HepG2 (cell line): ENCODE measurements around the gene COL4A2. TPM values are rescaled to one million over a fixed set of nuclear protein-coding genes. Genes with fewer than 3 reads are reported as not detected.

Experiments used
- ATAC-seq: fragments of 200-7000 bp; cut with Tn5 transposase; 3 replicates; pipeline ENCODE4 v1.9.1; 2020; ENCODE audit warnings: mild to moderate bottlenecking, moderate library complexity
- BruUV-seq: library from RNA; stranded (reverse); fragments of 400-500 nt; replicated peaks from 2 replicates; lab custom pipeline; 2021; lab: Mats Ljungman, UMichigan
- CTCF ChIA-PET: fragments of 300-600 bp; formaldehyde crosslinking; extraction: SDS; loops from one replicate; lab custom pipeline; 2021; ENCODE audit warnings: low total read pairs, inconsistent platforms, low intra/inter-chr PET ratio; lab: Yijun Ruan, JAX
- POLR2A ChIA-PET: fragments of 350-600 bp; sonication (Branson Sonifier 250); formaldehyde crosslinking; loops from one replicate; lab custom pipeline; 2020; ENCODE audit warnings: antibody characterized with exemption, inconsistent platforms; lab: Yijun Ruan, JAX
- DNase-seq: peaks from one replicate; pipeline ENCODE4 v3.0.0-alpha.2; 2015; ENCODE audit warnings: low spot score
- FAIRE-seq: peaks from 3 replicates; lab custom pipeline; 2011; peaks lifted over from hg19 to GRCh38; lab: Jason Lieb, UNC
- H2AFZ ChIP-seq: one replicate; pipeline ENCODE4 v1.6.1; 2011; ENCODE audit warnings: low read length, inconsistent platforms
- H3K27ac ChIP-seq: fragments of 300-600 bp; 3 replicates; pipeline ENCODE4 v1.8.0; 2011; ENCODE audit warnings: mixed run types, mild to moderate bottlenecking, mixed read lengths, low read length, inconsistent platforms; ENCODE audit not compliant: insufficient read depth; ENCODE audit errors: extremely low read length
- H3K27me3 ChIP-seq, 2 experiments: fragments of 200-600 bp in 1 of 2; 2 replicates in 1 of 2; 3 replicates in 1 of 2; pipeline versions ENCODE4 v1.6.0 to v1.8.0; 2011; ENCODE audit warnings: low read length in 2 of 2, mild to moderate bottlenecking in 2 of 2, moderate library complexity in 2 of 2, inconsistent platforms in 1 of 2; ENCODE audit not compliant: insufficient read depth in 2 of 2, control insufficient read depth in 1 of 2
- H3K36me3 ChIP-seq, 2 experiments: fragments of 200-600 bp in 1 of 2; replicated peaks in 1 of 2; 2 replicates in 1 of 2; 3 replicates in 1 of 2; pipeline versions ENCODE4 v1.5.1 to v1.8.0; 2011; ENCODE audit warnings: low read length in 2 of 2, inconsistent platforms in 1 of 2; ENCODE audit not compliant: insufficient read depth in 2 of 2, control insufficient read depth in 1 of 2
- H3K4me1 ChIP-seq: 2 replicates; pipeline ENCODE4 v1.5.1; 2012; ENCODE audit warnings: low read length, inconsistent platforms; ENCODE audit not compliant: insufficient read depth
- H3K4me2 ChIP-seq: 2 replicates; pipeline ENCODE4 v1.6.0; 2011; ENCODE audit warnings: low read depth, low read length, inconsistent platforms
- H3K4me3 ChIP-seq, 3 experiments: fragments of 200-600 bp in 1 of 3; sonication (generic), shearing (Covaris generic) in 1 of 3; replicated peaks in 1 of 3; 2 replicates each; pipeline ENCODE4 v1.5.1; 2011 to 2016; ENCODE audit warnings: low read length in 3 of 3, inconsistent platforms in 2 of 3, low read depth in 2 of 3, mild to moderate bottlenecking in 2 of 3, control low read depth in 1 of 3, mixed read lengths in 1 of 3; ENCODE audit not compliant: insufficient read depth in 1 of 3
- H3K79me2 ChIP-seq: one replicate; pipeline ENCODE4 v1.6.1; 2011; ENCODE audit warnings: low read length, inconsistent platforms; ENCODE audit not compliant: insufficient read depth
- H3K9ac ChIP-seq: 2 replicates; pipeline ENCODE4 v1.6.0; 2011; ENCODE audit warnings: mild to moderate bottlenecking, low read depth, low read length, inconsistent platforms; ENCODE audit not compliant: insufficient read depth
- H3K9me3 ChIP-seq: 2 replicates; pipeline ENCODE4 v1.5.1; 2012; ENCODE audit warnings: mild to moderate bottlenecking, low read length
- H4K20me1 ChIP-seq: 2 replicates; pipeline ENCODE4 v1.6.0; 2011; ENCODE audit warnings: inconsistent platforms, mild to moderate bottlenecking, low read length, moderate library complexity; ENCODE audit not compliant: insufficient read depth
- DZIP1 ChIP-seq: sonication (generic); formaldehyde crosslinking; IDR thresholded peaks from 2 replicates; pipeline ENCODE4 v1.5.0; 2020; ENCODE audit warnings: mild to moderate bottlenecking, missing genetic modification reagents
- JUNB ChIP-seq: sonication (generic); formaldehyde crosslinking; IDR thresholded peaks from 2 replicates; pipeline ENCODE4 v1.8.0; 2022; ENCODE audit warnings: missing genetic modification reagents, mild to moderate bottlenecking, borderline replicate concordance
- MAFF ChIP-seq: IDR thresholded peaks from 2 replicates; pipeline ENCODE4 v1.6.1; 2011; ENCODE audit warnings: low read depth, low read length, improper control_type of control experiment
- MAFK ChIP-seq, 2 experiments: IDR thresholded peaks in 1 of 2; conservative IDR thresholded peaks in 1 of 2; 2 replicates each; pipeline ENCODE4 v1.6.1; 2011; ENCODE audit warnings: improper control_type of control experiment in 2 of 2, low read length in 2 of 2
- MIXL1 ChIP-seq: IDR thresholded peaks from 2 replicates; pipeline ENCODE4 v1.6.1; 2016
- NFRKB ChIP-seq: fragments of 450-650 bp; IDR thresholded peaks from 2 replicates; pipeline ENCODE4 v1.6.1; 2017
- PLSCR1 ChIP-seq: sonication (generic); formaldehyde crosslinking; IDR thresholded peaks from 2 replicates; pipeline ENCODE4 v1.5.0; 2020; ENCODE audit warnings: missing genetic modification reagents, mild to moderate bottlenecking, borderline replicate concordance
- SRY ChIP-seq: sonication (generic); formaldehyde crosslinking; IDR thresholded peaks from 2 replicates; pipeline ENCODE4 v1.8.0; 2022; ENCODE audit warnings: mild to moderate bottlenecking, missing genetic modification reagents
- TBP ChIP-seq: sonication (generic); formaldehyde crosslinking; IDR thresholded peaks from 2 replicates; pipeline ENCODE4 v1.5.0; 2020; ENCODE audit warnings: missing genetic modification reagents
- ZNF225 ChIP-seq: sonication (generic); formaldehyde crosslinking; IDR thresholded peaks from 2 replicates; pipeline ENCODE4 v1.4.0; 2020; ENCODE audit warnings: mild to moderate bottlenecking, missing genetic modification reagents
- ZNF235 ChIP-seq: sonication (generic); formaldehyde crosslinking; IDR thresholded peaks from 2 replicates; pipeline ENCODE4 v1.8.1; 2023; ENCODE audit warnings: mild to moderate bottlenecking, missing genetic modification reagents, borderline replicate concordance
- ZNF749 ChIP-seq: sonication (generic); formaldehyde crosslinking; IDR thresholded peaks from 2 replicates; pipeline ENCODE4 v1.8.0; 2022; ENCODE audit warnings: mild to moderate bottlenecking, missing genetic modification reagents, moderate library complexity, borderline replicate concordance
- WGBS: methylation state at CpG from one replicate; pipeline ENCODE4 v1.1.6; 2017; ENCODE audit warnings: low lambda C conversion rate; 5-methylcytosine and 5-hydroxymethylcytosine counted together
- in situ Hi-C: cut with HindIII; loops from 2 replicates; pipeline ENCODE4 v1.10.0; 2017; ENCODE audit warnings: low pct_unique_long_range_greater_than_20kb; ENCODE audit not compliant: extremely low pct_ligation_motif_present
- intact Hi-C: fragments of 100-400 bp; cut with micrococcal nuclease; formaldehyde crosslinking; loops from one replicate; pipeline ENCODE4 v1.10.0; 2022; ENCODE audit not compliant: unreplicated experiment
- polyA plus RNA-seq, 8 experiments: library from polyadenylated mRNA; depleted of rRNA in 3 of 8; stranded (reverse) in 7 of 8; unstranded in 1 of 8; fragments of >200 nt; fragmentation: Illumina TruSeq in 4 of 8; extraction: Trizol in 4 of 8; gene quantifications; 2 replicates each; pipeline versions ENCODE4 v1.2.1 to v1.2.3, GENCODE V29; 2011 to 2016; ENCODE audit warnings: low read depth in 4 of 8, missing spikeins in 1 of 8, mixed read lengths in 1 of 8; ENCODE audit not compliant: insufficient read depth in 1 of 8
- total RNA-seq, 5 experiments: library from RNA; depleted of rRNA; stranded (reverse); fragments of >200 nt; fragmentation: Illumina TruSeq; extraction: Trizol; gene quantifications; 2 replicates each; pipeline ENCODE4 v1.2.3, GENCODE V29; 2016; ENCODE audit warnings: low read depth in 1 of 5
- TF ChIP-seq, protein P1 (sequence below): sonication (generic); formaldehyde crosslinking; IDR thresholded peaks from 2 replicates; pipeline ENCODE4 v1.4.0; 2020; ENCODE audit warnings: low read depth, missing genetic modification reagents
- TF ChIP-seq, protein P2 (sequence below), 2 experiments: fragments of 450-650 bp in 1 of 2; sonication (generic) in 1 of 2; formaldehyde crosslinking; IDR thresholded peaks; 2 replicates each; pipeline versions ENCODE4 v1.5.0 to v1.8.0; 2020 to 2022; ENCODE audit warnings: mild to moderate bottlenecking in 1 of 2, missing genetic modification reagents in 1 of 2

COL4A2 gene
- total and polyA plus RNA-seq, 2 of the 13 experiments (the other 11 are each of a cell fraction or from before 2014, with no cell fraction given): 0.22 to 1.9 TPM

GRCh38 chr13:110257408-110257807 lies 49.7 kb upstream of the COL4A2 start (continued):
- TF ChIP-seq, protein P1, sequence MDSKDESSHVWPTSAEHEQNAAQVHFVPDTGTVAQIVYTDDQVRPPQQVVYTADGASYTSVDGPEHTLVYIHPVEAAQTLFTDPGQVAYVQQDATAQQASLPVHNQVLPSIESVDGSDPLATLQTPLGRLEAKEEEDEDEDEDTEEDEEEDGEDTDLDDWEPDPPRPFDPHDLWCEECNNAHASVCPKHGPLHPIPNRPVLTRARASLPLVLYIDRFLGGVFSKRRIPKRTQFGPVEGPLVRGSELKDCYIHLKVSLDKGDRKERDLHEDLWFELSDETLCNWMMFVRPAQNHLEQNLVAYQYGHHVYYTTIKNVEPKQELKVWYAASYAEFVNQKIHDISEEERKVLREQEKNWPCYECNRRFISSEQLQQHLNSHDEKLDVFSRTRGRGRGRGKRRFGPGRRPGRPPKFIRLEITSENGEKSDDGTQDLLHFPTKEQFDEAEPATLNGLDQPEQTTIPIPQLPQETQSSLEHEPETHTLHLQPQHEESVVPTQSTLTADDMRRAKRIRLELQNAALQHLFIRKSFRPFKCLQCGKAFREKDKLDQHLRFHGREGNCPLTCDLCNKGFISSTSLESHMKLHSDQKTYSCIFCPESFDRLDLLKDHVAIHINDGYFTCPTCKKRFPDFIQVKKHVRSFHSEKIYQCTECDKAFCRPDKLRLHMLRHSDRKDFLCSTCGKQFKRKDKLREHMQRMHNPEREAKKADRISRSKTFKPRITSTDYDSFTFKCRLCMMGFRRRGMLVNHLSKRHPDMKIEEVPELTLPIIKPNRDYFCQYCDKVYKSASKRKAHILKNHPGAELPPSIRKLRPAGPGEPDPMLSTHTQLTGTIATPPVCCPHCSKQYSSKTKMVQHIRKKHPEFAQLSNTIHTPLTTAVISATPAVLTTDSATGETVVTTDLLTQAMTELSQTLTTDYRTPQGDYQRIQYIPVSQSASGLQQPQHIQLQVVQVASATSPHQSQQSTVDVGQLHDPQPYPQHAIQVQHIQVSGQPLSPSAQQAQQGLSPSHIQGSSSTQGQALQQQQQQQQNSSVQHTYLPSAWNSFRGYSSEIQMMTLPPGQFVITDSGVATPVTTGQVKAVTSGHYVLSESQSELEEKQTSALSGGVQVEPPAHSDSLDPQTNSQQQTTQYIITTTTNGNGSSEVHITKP (CRISPR knock-in tag): no peak
- TF ChIP-seq ZNF235 (CRISPR knock-in tag): no peak
- TF ChIP-seq, all 625 proteins: peak for 0

DNA sequence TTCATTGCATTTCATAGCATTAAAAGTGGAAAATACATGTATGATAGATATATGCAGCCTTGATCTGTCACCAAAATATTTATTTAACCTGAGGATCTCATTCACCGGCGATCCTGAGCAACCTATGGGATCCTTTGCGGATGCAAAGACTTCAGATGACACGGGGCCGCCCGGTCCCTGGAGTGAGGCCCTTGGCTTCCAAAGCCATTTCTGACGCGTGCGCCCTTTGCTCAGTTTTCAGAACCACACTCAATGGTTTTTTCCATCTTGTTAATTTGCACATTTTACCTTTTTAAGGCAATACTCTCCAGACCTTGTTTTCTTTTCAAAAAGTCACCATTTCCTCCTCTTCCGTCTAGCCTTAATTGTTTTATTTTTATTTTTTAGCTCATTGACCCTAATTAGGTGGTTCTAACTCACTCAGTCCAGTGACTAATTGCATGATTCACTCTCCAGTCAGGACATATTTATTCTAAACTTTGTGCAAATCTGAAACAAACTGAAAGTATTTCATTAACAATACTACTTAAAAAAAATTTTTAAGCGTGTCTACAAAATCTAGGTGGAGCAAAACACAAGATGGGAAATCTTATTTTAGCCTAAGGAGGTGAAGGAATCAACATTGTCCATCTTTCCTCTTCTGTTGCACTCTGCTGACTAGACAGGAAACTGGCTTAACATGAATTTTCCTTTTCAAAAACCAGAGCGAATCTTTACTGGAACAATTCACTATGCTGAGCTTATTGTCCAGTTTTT lies 48.0 kb upstream of the COL4A2 start:
- no peak overlapping the region for H2AFZ ChIP-seq
- H3K4me1 ChIP-seq: peaks cover 13% of the 10 kb centered on the region
- no peaks in the 10 kb centered on the region for H4K20me1 ChIP-seq
- ChIA-PET POLR2A (no interaction called here), CTCF (no interaction called here)
- H3K9me3 ChIP-seq: no peaks in the 10 kb centered on the region
- in situ Hi-C loops: no loop called here
- no peaks in the 10 kb centered on the region for H3K36me3 ChIP-seq
- no peak overlapping the region for H3K4me3 ChIP-seq
- H3K79me2 ChIP-seq: no peaks in the 10 kb centered on the region
- no peak for ATAC-seq
- no peak for TF ChIP-seq ZNF225
- no peak for TF ChIP-seq NFRKB
- TF ChIP-seq JUNB (CRISPR knock-in tag): no peak
- peak; percentile 21 to 56; a peak in 2 of 4 replicates for TF ChIP-seq MAFK (conservative IDR thresholded peaks at IDR 0.05 in 1 of 2, IDR thresholded peaks at IDR 0.05 in 1 of 2; ENCODE audit: low read length in 2 of 2)
- TF ChIP-seq TBP (CRISPR knock-in tag): no peak
- TF ChIP-seq ZNF749 (CRISPR knock-in tag): no peak
- no peak for TF ChIP-seq PLSCR1 (CRISPR knock-in tag)
- TF ChIP-seq SRY (CRISPR knock-in tag): no peak
- 0 out of 2 replicates have a peak, but pooled peaks have one; percentile 21 for TF ChIP-seq MAFF
- no peak for TF ChIP-seq DZIP1 (CRISPR knock-in tag)
- TF ChIP-seq, protein P2, sequence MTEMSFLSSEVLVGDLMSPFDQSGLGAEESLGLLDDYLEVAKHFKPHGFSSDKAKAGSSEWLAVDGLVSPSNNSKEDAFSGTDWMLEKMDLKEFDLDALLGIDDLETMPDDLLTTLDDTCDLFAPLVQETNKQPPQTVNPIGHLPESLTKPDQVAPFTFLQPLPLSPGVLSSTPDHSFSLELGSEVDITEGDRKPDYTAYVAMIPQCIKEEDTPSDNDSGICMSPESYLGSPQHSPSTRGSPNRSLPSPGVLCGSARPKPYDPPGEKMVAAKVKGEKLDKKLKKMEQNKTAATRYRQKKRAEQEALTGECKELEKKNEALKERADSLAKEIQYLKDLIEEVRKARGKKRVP (CRISPR knock-in tag; IDR thresholded peaks at IDR 0.05): no peak
- no peak for TF ChIP-seq MIXL1 (CRISPR knock-in tag)
- TF ChIP-seq, all 625 proteins: peak for 2
- Histone ChIP-seq H3K27me3 (peaks cover 0 to 1% of the 10 kb centered on the region in 2 experiments; a peak in 1 of 5 replicates), H3K4me2 (no peak overlapping the region), H3K27ac (no peak overlapping the region), H3K9ac (no peak overlapping the region)
- BruUV-seq: no TSS peak
- intact Hi-C loops: no loop called here
- FAIRE-seq (no peak), DNase-seq (no peak)
- WGBS: 63% methylated on average over 12 of the region's 12 CpGs
